HG03039 (cell line): ENCODE measurements around the gene ENOX1.

ENCODE experiments used
- ATAC-seq: cut with Tn5 transposase; IDR thresholded peaks from one replicate; pipeline ENCODE4 v1.9.1; 2021; ENCODE audit warnings: mild to moderate bottlenecking, moderate library complexity; ENCODE audit not compliant: unreplicated experiment

The ENOX1 gene

DNA sequence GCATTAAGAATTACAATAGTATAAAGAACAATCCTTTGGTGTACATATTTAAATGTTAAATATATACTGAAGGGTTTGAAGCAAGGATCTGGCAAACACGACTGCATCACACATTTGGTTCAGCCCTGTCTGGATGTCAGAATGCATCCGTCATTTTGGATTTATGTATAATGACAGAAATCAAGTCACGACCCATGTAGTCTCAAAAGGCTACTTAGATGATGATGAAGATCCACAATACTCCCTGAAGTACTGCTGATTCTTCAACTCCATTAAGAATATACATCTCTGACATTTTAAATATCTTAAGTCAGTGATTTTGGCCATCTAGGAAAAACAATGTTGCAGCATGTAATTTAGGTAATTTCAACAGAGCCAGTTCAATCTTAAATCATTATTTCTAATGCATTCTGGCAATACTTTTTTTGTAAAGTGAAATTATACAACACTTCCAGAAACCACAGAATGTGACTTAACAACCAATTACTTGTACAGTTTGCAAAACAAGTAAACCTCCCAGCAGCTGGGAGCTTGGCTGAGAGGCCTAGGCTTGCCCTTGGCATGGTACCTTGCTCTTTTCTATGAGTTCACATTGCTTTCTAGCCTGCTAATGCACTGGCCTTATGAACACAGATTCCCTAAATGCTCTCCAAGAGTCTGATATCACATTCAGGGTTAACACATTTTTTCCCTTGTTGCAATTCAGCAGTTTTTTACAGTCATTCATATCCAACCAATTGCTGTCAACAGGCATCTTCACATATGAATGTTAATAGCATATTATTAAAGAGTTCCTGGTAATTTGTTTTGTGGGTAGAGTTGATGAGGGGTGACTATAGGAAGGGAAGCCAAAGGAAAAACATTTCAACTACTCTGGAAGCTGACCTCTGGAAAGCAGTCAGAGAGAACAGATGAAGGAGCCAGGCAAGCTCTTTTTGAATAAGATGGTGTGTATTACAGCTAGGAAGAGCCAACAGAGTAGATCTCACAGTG, 175.2 kb downstream of the ENOX1 start:
- ATAC-seq, result no peak

DNA sequence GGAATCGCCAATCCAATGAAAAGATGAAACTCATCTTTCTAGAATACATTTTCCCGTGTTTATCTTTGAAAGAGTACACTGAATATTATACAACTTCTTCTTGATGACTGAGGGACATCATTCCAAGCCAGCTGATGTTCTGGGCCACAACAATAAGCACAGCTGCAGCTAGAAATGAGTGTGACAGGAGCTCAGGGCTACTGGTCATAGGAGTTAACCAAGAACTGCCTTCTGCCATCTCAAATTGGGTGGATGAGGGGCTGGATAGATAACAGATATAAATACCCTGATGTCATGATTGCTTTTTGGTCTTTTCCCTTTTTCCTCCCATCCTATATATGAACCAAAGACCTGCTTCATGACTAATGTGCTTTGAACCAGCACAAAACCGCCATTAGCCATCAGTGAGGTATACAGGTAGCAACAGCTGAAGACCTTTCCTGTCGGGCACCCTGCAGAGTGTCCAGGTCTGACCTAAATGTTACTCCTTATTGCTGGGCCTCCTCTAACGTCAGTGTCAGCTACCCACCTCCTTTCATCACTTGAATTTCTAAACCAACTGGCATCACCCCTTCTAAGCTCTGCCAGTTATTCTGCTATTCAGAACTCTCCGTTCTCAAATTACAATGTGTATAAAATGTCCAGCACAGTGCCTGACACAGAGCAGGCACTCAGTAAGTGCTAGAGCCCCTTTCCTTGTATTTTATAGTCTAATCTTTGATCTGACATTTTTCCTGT, 178.2 kb downstream of the ENOX1 start:
- no peak for ATAC-seq

DNA sequence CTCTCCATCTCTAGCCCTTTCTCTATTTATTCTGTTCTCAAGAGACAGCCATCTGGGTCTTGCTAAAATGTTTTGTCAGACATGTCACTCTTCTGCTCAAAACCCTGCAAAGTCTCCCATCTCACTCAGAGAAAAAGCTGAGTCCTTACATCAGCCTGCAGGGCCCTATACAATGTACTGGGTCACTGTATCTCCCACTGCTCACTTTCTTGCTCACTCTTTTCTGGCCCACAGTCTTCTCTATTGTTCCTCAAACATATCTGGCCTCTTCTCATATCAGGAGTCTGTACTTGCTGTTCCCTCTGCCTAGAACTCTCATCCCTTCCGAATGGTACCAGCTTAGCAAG, 189.2 kb downstream of the ENOX1 start:
- no peak for ATAC-seq

DNA sequence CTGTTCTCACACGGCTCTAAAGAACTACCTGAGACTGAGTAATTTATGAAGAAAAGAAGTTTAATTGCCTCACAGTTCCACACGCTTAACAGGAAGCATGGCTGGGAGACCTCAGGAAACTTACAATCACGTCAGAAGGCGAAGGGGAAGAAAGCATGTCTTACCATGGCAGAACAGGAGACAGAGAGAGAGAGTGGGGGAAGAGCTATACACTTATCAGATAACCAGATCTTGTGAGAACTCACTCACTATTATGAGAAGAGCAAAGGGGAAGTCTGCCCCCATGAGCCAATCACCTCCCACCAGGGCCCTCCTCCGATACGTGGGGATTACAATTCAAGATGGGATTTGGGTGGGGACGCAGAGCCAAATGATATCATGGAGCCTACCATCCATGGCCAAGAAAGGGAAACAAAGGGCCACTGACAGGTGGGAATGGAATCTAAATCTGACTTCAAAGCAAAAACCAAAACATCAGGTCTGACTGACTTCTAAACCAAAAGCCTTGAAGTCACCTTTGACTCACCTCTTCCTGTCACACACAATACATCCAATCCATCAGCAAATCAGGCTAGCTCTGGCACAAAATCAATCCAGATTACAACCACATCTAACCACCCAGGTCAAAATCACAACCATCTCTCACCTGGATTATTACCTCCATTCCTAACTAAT, 189.7 kb downstream of the ENOX1 start:
- ATAC-seq, result no peak

DNA sequence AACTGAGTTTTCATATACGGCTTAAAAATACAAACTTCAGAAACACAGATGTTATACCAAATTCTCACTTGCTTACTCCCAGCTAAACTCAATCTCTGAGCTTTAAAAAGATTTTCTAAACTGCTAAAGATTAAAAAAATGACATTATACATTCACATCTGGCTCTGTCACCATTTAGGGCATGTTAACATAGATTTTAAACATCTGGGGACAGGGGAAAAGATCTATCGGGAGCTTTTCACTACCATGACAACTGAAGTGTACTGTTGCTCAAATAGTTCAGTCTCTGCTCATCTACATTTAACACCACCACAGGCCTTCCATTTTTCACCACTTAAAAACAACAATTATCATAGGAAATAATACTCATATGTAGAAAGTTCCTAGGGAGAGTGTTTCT, 190.8 kb downstream of the ENOX1 start:
- ATAC-seq, result no peak

DNA sequence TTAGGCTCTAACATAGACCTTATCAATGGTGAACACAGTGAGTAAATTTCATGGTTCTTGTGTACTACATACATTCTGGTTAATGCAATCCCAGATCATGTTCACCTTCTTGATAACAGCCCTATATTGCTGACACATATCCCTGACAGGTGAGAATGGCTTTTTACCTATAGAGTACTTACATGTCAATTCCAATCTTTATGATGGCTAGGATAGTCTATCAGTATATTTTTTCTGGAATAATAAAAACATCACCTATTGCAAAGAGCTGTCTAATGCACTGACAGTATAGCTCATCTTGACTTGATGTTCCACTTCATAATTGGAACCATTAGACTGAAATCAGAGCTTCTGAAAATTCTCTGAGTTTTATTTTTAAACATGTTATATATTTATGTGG, 199.4 kb downstream of the ENOX1 start:
- no peak for ATAC-seq

DNA sequence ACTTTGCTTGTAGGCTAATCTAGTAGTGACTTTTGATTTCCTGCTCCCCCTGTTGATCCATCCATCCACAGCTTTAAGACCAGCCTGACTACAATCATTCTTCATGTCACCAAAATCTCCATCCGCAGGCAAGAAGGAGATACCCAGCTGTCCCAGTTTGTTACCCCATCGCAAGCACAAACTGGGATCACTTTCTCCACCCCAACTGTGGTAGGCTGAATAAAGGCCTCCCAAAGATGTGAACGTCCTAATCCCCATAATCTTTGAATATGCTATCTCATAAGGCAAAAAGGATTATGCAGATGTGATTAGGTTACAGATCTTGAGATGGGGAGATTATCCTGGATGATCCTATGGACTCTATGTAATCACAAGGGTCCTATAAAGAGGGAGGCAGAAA, 202.0 kb downstream of the ENOX1 start:
- no peak for ATAC-seq

DNA sequence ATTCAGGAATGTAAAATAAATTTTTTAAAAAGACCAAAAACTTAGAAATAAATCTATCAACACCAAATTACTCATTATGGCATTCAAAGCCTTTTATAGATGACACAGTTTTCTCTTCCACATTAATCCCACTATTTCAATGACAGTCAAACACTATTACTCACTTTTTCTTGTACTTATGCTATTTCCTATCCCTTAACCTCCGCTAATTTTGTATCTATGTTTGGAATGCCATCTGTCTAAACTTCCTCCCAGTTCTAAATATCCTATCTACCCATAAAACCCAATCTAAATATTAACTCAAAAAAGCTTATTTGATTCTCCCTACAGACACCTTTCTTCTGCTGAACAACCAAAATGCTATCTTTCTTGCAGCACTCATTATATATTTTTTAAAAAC, 203.5 kb downstream of the ENOX1 start:
- no peak for ATAC-seq

DNA sequence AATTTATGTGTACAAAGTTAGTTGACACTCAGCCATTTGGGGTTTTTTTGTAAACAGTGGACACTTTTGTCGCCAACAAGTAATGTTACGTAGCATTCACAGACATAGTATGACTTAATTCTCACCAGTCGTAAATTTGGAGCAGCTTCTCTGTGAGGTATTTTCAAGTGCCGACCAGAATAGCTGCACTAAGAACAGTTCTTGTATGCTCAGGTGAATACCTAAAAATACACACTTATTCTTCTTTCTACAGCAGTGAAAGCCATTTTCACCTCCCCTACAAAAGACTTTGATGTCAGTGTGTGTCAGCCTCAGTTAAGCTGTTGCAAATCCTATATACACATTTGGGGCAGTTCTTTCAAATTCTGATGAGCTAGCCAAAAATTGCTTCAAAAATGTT, 206.5 kb downstream of the ENOX1 start:
- no peak for ATAC-seq

DNA sequence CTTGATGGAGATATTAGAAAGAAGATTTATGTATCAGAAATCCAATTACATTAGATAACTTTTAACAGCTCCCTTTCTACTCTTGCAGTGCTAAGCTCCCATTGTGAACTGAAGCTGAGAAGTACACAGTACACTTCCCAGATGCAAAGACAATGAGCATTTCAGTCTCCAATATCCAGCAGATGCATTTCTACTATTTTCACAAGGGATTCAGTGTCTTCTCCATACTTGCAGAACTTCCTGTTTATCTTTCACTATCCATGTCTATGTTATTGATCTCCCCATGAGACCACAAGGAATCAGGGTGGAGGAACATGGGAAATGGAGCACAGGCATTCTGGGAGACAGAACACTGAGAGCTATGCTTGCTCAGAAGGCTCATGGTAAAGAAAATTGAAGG, 207.5 kb downstream of the ENOX1 start:
- no peak for ATAC-seq

DNA sequence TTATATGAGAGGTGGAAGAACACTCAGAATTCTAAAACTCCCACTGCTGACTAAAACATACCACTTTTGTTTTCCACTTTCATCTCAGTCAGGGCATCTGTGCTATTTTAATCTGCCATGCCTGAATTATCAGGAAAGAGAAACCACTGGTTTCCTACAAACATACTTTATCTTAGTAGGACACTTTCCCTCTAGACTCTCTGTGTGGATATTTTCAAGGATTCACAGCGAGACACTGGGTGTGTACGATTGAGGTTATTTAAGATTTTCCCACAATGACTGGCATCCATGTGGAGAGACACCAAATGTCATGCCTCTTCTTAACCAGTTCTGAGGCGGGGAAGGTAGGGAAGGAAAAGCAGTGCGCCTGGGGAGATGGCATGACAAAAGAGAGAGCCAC, 212.2 kb downstream of the ENOX1 start:
- no peak for ATAC-seq

DNA sequence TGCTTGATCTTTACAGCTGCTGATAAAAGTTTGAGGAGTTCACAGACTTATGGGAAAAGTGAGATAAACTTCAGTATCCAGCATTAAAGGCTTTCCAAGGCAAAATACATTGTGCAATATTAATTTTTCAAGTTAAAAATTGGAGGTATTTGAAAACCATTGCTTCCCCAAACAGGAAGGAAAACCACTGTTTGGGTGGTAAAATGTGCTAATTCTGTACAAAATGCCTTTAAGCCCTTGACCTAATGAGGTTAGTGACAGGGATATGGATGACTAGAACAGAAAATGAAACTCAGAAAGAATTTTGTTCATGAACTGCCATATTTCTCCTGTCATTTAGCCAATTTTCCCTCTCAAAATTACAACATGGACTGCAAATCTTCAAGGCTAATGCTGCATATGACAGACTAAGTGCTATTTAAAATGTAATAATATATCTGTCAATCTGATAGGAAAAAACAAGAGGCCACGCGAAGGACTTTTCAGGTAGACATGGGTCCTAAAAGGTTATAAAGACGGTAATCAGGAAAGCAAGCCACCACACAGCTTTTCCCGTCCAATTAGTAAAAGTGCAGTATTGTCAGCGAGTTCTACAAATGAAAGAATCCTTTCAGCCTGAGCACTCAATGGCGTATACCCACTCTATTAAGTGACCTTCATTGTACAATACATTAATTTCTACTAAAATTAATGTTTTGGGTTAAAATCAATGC, 212.8 kb downstream of the ENOX1 start:
- no peak for ATAC-seq

DNA sequence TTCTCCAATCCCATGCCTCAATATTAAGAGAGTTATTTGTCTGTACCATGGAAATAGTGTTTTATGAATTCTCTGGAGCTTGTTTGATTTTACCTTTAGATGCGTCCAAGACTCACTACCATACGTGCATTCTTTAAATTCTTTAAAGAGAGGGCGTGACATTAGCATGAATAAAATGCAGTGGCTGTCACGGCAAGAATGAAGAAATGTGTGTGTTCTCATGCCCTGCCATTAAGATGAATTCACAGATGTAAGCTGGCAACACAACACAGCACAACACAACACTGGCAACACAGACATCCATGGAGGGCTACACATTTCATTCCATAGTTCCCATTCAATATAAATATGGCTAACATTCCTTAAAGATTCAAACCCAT, 213.4 kb downstream of the ENOX1 start:
- ATAC-seq, result no peak

DNA sequence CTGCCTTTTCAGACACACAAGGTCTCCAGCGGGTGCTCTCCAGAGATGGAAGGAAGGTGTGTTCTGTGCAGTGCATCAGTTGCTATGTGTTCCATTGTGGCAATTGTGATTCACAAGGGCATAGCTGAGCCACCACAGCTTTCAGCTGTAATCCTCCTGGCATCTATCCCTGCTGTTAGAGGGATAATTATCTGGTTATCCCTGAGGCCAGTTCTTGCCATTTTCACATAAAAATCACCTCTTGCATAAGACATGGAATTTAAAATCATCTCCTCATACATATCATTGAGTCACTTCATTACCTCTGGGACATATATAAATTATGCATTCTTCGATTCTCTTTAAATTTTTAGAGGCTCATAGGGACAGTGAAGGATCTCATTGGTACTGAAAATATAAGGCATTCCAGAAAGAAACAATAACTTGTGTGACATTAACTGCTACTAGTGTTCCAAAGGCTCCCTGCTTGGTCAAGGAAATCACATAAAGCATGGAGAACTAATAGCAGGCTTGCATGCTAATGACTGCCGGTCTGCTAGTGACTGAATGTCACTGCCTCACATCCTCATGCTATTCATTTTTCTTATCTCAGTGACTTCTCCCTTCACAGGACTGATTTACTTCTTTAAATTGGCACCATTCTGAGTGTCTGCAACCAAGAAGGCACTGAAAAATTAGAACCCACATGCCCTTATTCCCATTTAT, 214.0 kb downstream of the ENOX1 start:
- ATAC-seq, result no peak

DNA sequence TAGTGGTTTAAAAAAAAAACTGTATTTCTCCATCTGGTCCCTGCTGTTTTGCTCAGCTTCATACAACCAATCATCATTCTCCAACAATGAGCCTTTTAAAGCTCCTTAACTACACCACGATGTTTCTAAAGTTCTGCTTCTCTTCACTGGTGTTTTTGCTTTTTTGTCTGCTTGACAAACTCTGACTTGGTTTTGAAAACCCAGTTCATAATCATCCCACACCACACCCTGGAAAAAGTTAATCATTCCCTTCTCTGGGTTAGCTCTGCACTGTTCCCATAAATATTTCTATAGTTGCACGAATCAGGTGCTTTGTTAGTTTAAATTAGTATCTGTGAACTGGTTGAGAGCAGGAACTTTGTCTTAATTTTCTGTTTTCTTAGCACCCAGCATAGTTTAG, 217.1 kb downstream of the ENOX1 start:
- ATAC-seq, result no peak

DNA sequence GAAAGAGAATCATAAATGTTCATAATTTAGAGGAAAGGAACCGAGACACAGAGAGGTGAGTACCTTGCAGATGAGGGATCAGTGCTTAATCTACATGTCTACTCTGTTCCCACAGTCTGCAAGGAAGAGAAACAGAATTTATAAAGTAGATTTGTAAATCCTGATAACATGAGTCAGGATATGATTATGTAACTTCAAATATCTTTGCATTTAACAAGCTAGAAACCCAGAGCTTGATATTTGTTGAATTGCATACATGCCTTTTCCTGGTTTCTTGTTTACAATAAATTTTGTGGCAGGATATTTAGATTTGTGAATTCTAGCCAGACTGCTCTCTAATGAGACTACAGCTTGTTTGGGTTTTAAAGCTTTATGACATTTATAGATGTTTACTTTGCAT, 219.2 kb downstream of the ENOX1 start:
- no peak for ATAC-seq

DNA sequence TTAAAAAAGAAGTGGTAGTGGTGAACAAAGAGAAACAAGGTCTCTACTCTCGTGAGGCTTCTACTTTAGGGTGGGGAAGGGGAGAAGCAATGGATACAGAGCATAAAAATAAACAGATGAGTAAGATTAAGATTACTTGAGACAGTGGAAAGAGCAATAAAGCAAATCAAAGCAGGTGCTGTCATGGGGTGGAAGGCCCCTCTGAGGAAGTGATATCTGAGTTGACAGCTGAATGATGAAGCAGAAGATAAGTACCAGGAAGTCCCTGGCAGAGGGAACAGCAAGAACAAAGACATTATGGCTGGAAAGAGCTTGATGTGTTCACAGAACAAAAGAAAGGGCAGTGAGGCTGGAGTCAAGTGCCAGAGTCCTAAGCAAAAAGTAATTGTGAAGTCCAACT, 221.8 kb downstream of the ENOX1 start:
- ATAC-seq, result no peak

DNA sequence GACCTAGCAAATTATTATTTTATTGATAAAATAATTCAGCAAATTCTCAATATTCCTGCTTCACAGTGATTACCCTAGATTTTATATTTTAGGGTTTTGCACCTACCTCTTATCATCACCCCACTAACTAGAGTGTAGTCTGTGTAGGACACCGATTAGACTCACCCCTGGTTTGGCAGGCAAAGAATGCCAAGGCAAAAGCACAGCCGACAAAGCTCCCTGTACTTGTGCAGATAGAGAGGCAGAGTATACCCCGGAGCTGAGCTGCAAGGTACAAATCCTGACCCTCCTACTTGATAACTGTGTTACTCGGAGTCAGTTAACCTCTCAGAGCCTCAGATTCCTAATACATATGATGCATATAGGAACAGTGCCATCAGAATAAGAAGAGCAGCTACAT, 225.7 kb downstream of the ENOX1 start:
- ATAC-seq, result no peak

DNA sequence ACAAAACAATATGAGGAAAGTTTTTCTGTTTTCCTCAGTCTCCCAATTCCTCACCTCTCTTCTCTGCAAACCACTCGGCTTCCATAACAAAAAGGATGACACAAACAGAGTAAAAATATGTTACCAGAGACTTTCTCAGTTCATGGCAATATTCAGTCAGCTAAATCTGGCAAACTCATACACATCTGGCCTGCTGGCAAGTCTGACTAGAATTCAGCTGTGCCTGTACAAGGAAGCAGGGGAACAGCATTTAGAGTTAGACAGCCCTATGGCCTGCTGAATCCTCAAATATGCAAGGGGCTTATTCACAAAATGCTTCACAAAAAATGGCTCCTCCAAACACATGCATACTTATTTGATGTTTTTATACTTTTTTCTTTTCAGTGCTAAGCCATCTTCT, 227.8 kb downstream of the ENOX1 start:
- ATAC-seq, result no peak

DNA sequence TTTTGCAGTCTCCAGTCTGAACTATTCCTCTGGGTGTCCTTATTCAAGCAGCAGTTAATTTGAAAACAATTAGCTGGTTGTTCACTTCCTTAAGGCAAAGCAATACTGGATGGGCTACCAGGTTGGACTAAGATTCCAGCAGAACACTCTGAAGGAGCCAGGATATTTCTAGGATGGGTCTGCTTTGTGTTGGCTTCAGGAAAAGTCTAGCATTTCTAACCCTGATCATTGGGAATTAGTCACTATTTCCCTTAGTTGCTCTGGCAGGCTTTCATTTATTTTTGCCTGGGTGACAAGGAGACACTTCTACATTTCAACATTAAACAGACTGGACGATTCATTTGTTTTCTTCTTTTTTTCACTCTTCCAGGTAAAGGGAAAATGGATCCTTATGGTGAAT, 228.4 kb downstream of the ENOX1 start:
- ATAC-seq, result no peak

DNA sequence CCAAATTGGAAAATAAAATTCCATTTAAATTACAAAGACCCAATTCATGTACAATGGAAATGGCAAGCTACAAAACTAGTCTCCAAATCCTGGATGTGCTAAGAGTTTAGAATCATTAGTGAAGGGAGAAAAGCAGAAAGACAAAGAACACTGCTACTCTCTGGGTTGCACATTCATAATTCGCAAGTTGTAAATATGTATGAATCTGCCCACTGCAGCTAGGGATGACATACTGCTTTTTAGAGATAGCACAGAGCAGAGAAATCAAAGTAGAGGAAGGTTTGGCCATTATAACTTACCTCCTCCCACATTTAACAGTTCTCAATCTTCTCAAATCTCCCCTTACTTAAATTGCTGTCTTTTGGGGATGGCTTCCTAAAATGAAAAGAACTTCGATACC, 231.1 kb downstream of the ENOX1 start:
- ATAC-seq, result no peak
